ENCODE measurements around the gene SPEM2. TPM values are rescaled to one million over a fixed set of nuclear protein-coding genes. Genes with fewer than 3 reads are reported as not detected.

SPEM2 gene
- total and polyA plus RNA-seq, 2 of the 4 experiments (the other 2 are of a cell fraction), result not detected

DNA sequence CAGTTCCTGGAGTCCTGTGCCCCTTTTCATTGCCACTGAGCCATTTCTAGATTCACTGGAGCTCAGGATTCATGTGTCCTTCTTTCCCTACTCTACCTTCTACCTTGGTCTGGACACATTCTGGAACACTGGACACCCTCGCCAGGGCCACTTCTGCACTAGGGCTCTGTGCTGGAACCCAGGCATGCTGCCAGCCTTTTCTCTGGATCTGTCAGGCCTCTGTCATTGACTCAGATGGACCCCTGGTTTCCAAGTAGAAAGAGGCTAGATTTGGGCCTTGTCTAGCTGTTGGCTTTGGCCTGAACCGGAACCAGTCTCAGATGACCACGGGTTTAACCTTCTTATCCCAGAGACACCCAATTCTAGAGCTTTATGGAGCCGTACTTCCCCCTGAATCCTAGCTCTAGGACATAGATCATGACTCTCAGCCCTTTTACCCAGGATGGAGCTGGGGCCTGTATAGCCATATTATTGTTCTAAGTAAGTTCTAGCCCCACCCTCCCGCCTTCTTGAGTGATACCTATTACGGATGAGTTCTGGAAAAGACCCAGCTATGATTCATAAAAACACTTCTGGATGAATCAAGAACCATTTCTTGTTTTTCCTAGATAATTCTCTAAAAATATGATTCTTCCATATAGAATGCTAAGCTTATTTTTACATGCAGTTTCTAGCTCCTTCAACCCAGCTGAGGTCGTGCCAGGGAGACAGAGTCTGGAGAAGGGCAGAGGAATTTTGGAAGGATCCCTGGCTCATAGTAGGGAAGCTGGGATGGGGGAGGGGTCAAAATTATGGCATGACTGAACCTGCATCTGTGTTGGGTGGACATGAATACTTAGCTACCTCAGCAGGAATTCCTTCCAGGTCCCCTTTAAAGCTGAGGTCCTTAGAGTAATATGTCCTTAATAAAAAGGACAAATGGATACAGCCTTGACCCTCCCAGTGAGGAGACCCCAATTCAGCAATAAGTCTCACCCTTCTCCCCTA is 18.4 kb downstream of the SPEM2 start:
- ChIA-PET POLR2A (ENCODE audit: unreplicated experiment) (interaction anchor here (0.7 kb wide), 1 partner anchor 34 kb away, joined by 3 read pairs; no protein-coding TSS in a partner anchor), CTCF (no interaction called here)
- intact Hi-C loops (cut with micrococcal nuclease), result no loop called here
- Histone ChIP-seq H3K9me1 (ENCODE audit: insufficient read depth, low read length) (0 out of 2 replicates have a peak, but pooled peaks cover 8% of the 10 kb centered on the region), H2AFZ (replicated peaks; ENCODE audit: low read length, poor library complexity) (no peak overlapping the region), H3K9me3 (ENCODE audit: control insufficient read depth, insufficient read depth, low read length) (no peaks in the 10 kb centered on the region), H3K4ac (ENCODE audit: low read depth, low read length) (no peak overlapping the region), H4K8ac (ENCODE audit: low read depth in 2 of 2, low read length in 2 of 2) (no peak overlapping the region), H2BK20ac (ENCODE audit: low read depth, low read length) (peak overlapping the region; percentile 33; the same call in 1 of the 2 replicates), H2BK120ac (ENCODE audit: low read depth, low read length) (0 out of 2 replicates have a peak overlapping the region, but pooled peaks have one; percentile 40), H3K14ac (replicated peaks; ENCODE audit: low read depth, low read length) (no peak overlapping the region), H4K20me1 (ENCODE audit: insufficient read depth, low read length) (0 out of 2 replicates have a peak, but pooled peaks cover 3% of the 10 kb centered on the region), H2AK9ac (replicated peaks; ENCODE audit: low read depth, low read length, poor library complexity) (peak overlapping the region; percentile 33), H3K4me2 (ENCODE audit: low read depth, low read length) (no peak overlapping the region), H2AK5ac (ENCODE audit: low read depth, low read length) (peak overlapping the region; percentile 13; the same call in 1 of the 2 replicates), H3K9ac (ENCODE audit: low read depth, low read length) (no peak overlapping the region), H3K56ac (ENCODE audit: extremely low read depth, insufficient read depth, low read length) (no peak overlapping the region), H2BK5ac (ENCODE audit: low read depth, low read length, poor library complexity, severe bottlenecking) (peak overlapping the region; percentile 10), H3K4me3 (ENCODE audit: insufficient read depth, low read depth, low read length) (no peak overlapping the region), H3K79me1 (ENCODE audit: low read depth in 1 of 2, low read length in 2 of 2) (no peaks in the 10 kb centered on the region), H3K23ac (ENCODE audit: low read depth, low read length) (no peak overlapping the region; the same call in 1 of the 2 replicates), H4K91ac (ENCODE audit: insufficient read depth, low read depth, low read length) (peak overlapping the region; percentile 49; the same call in 1 of the 2 replicates), H3K27ac (ENCODE audit: insufficient read depth, low read length) (no peak overlapping the region), H2BK15ac (ENCODE audit: low read depth, low read length) (no peak overlapping the region), H3K36me3 (ENCODE audit: control insufficient read depth, insufficient read depth, low read length) (no peaks in the 10 kb centered on the region), H3K27me3 (ENCODE audit: control insufficient read depth, insufficient read depth, low read length) (peaks cover 47% of the 10 kb centered on the region), H3K18ac (ENCODE audit: low read depth, low read length) (no peak overlapping the region), H4K5ac (ENCODE audit: low read depth, low read length) (no peak overlapping the region), H3K4me1 (ENCODE audit: control insufficient read depth, insufficient read depth, low read length) (peaks cover 22% of the 10 kb centered on the region)
- DNase-seq (peak; percentile 75), ATAC-seq (ENCODE audit: low read depth) (no peak)
- BruUV-seq (replicated peaks), result no TSS peak
- no peak for TF ChIP-seq SMC3 (IDR thresholded peaks at IDR 0.05; ENCODE audit: low read depth, low read length)
- no peak for TF ChIP-seq MAZ (IDR thresholded peaks at IDR 0.05; ENCODE audit: borderline replicate concordance, low read depth, low read length)
- no peak for TF ChIP-seq MAFK (IDR thresholded peaks at IDR 0.05; ENCODE audit: low read depth, low read length)
- TF ChIP-seq RCOR1 (IDR thresholded peaks at IDR 0.05; ENCODE audit: insufficient replicate concordance, low read length), result no peak
- TF ChIP-seq, protein P1, sequence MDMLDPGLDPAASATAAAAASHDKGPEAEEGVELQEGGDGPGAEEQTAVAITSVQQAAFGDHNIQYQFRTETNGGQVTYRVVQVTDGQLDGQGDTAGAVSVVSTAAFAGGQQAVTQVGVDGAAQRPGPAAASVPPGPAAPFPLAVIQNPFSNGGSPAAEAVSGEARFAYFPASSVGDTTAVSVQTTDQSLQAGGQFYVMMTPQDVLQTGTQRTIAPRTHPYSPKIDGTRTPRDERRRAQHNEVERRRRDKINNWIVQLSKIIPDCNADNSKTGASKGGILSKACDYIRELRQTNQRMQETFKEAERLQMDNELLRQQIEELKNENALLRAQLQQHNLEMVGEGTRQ (IDR thresholded peaks at IDR 0.05; ENCODE audit: low read depth, low read length), result no peak
- no peak for TF ChIP-seq RAD21 (IDR thresholded peaks at IDR 0.05; ENCODE audit: low read length)
- no peak for TF ChIP-seq NFE2L2 (IDR thresholded peaks at IDR 0.05; ENCODE audit: low read depth, low read length)
- TF ChIP-seq, protein P2, sequence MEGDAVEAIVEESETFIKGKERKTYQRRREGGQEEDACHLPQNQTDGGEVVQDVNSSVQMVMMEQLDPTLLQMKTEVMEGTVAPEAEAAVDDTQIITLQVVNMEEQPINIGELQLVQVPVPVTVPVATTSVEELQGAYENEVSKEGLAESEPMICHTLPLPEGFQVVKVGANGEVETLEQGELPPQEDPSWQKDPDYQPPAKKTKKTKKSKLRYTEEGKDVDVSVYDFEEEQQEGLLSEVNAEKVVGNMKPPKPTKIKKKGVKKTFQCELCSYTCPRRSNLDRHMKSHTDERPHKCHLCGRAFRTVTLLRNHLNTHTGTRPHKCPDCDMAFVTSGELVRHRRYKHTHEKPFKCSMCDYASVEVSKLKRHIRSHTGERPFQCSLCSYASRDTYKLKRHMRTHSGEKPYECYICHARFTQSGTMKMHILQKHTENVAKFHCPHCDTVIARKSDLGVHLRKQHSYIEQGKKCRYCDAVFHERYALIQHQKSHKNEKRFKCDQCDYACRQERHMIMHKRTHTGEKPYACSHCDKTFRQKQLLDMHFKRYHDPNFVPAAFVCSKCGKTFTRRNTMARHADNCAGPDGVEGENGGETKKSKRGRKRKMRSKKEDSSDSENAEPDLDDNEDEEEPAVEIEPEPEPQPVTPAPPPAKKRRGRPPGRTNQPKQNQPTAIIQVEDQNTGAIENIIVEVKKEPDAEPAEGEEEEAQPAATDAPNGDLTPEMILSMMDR (conservative IDR thresholded peaks at IDR 0.05; ENCODE audit: low read depth, low read length), result no peak
- TF ChIP-seq, protein P3, sequence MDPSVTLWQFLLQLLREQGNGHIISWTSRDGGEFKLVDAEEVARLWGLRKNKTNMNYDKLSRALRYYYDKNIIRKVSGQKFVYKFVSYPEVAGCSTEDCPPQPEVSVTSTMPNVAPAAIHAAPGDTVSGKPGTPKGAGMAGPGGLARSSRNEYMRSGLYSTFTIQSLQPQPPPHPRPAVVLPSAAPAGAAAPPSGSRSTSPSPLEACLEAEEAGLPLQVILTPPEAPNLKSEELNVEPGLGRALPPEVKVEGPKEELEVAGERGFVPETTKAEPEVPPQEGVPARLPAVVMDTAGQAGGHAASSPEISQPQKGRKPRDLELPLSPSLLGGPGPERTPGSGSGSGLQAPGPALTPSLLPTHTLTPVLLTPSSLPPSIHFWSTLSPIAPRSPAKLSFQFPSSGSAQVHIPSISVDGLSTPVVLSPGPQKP (IDR thresholded peaks at IDR 0.05; ENCODE audit: borderline replicate concordance, low read depth, low read length), result no peak
- no peak for TF ChIP-seq MXI1 (IDR thresholded peaks at IDR 0.05; ENCODE audit: borderline replicate concordance, low read depth, low read length)
- dilution Hi-C loops (cut with HindIII; ENCODE audit: low sequenced_read_pairs, unreplicated experiment), result no loop called here
- in situ Hi-C loops (cut with MboI; ENCODE audit: low sequenced_read_pairs), result no loop called here
- 100% methylated on average over 1 of the region's 7 CpGs; no CpG with 5 or more reads in 1 of the 2 experiments for WGBS, 2 experiments (ENCODE audit: extremely low coverage in 2 of 2, insufficient read length in 1 of 2)
